DND-41 (cell line): Measurements from ENCODE around the gene GABBR2.

Source experiments
- CTCF ChIP-seq: IDR thresholded peaks from 2 replicates; pipeline ENCODE4 v1.5.1; 2012; ENCODE audit warnings: borderline replicate concordance, low read length, moderate library complexity, mild to moderate bottlenecking; ENCODE audit not compliant: poor library complexity, severe bottlenecking; ENCODE audit errors: extremely low read depth
- EZH2 ChIP-seq: IDR thresholded peaks from 3 replicates; pipeline ENCODE4 v1.6.1; 2012; ENCODE audit warnings: borderline replicate concordance, low read depth, mild to moderate bottlenecking, moderate library complexity, low read length, inconsistent platforms; ENCODE audit not compliant: severe bottlenecking

- no peak for TF ChIP-seq CTCF
- no peak for TF ChIP-seq EZH2
These were observed 293.0 kb downstream of the GABBR2 start for GRCh38 chr9:98415782-98416181.
